Erythroblast (primary cell): ENCODE data around the gene C16orf74.

Experiments used
- GATA1 ChIP-seq: IDR thresholded peaks from 2 replicates; pipeline ENCODE4 v1.6.1; 2011; ENCODE audit warnings: low read depth, mild to moderate bottlenecking, control low read depth, low read length, moderate library complexity
- POLR2A ChIP-seq: IDR thresholded peaks from 2 replicates; pipeline ENCODE4 v1.6.1; 2011; ENCODE audit warnings: mild to moderate bottlenecking, low read length

- TF ChIP-seq POLR2A = no peak
- no peak for TF ChIP-seq GATA1
Measured at GRCh38 chr16:85733839-85734170, 17.1 kb downstream of the C16orf74 start.
